Measurements from ENCODE around the gene C2orf15. TPM values are rescaled to one million over a fixed set of nuclear protein-coding genes. Genes with fewer than 3 reads are reported as not detected.
"Not testable (repeated sequence)": the region's sequence is repeated elsewhere in the genome, so short reads cannot be mapped to it uniquely, and the experiment has no call there.

The C2orf15 gene
- total RNA-seq, 1 experiment from 2014 or later: 0.27 TPM

GRCh38 chr2:99159594-99159993 is 18.1 kb downstream of the C2orf15 start:
- DNase-seq (ENCODE audit: extremely low read depth, low read depth): no peak

GRCh38 chr2:99166218-99166617 is 24.7 kb downstream of the C2orf15 start:
- DNase-seq (ENCODE audit: extremely low read depth, low read depth): no peak

GRCh38 chr2:99169534-99169933 is 28.0 kb downstream of the C2orf15 start:
- no peak for DNase-seq (ENCODE audit: extremely low read depth, low read depth)

- no peak for DNase-seq (ENCODE audit: extremely low read depth, low read depth)
Measured at GRCh38 chr2:99171377-99172140, 30.1 kb downstream of the C2orf15 start.

- peak; percentile 94 for DNase-seq (ENCODE audit: extremely low read depth, low read depth)
Measured at GRCh38 chr2:99180755-99181623, 39.5 kb downstream of the C2orf15 start, which contains the start of the genes MITD1 and MRPL30. Gene MITD1 (minus strand): TSS chr2:99181058. CDS start chr2:99180981, 77 bp downstream. Gene MRPL30 (plus strand): TSS chr2:99181184. CDS start chr2:99186204, 5,020 bp downstream.

GRCh38 chr2:99181624-99182000 is 40.1 kb downstream of the C2orf15 start:
- DNase-seq (ENCODE audit: extremely low read depth, low read depth): peak; percentile 11

- no peak for DNase-seq (ENCODE audit: extremely low read depth, low read depth)
Measured at GRCh38 chr2:99183025-99183424, 41.5 kb downstream of the C2orf15 start.

- no peak for DNase-seq (ENCODE audit: extremely low read depth, low read depth)
Measured at GRCh38 chr2:99184811-99185210, 43.3 kb downstream of the C2orf15 start.

- DNase-seq (ENCODE audit: extremely low read depth, low read depth): no peak
Measured at GRCh38 chr2:99187011-99187410, 45.5 kb downstream of the C2orf15 start.

- DNase-seq (ENCODE audit: extremely low read depth, low read depth): no peak
Measured at GRCh38 chr2:99188357-99188756, 46.9 kb downstream of the C2orf15 start.

GRCh38 chr2:99190548-99190947 is 49.0 kb downstream of the C2orf15 start:
- DNase-seq (ENCODE audit: extremely low read depth, low read depth): no peak

GRCh38 chr2:99192364-99192763 is 50.9 kb downstream of the C2orf15 start:
- DNase-seq (ENCODE audit: extremely low read depth, low read depth): not testable (repeated sequence)

- no peak for DNase-seq (ENCODE audit: extremely low read depth, low read depth)
Measured at GRCh38 chr2:99198103-99198841, 56.8 kb downstream of the C2orf15 start.

GRCh38 chr2:99200076-99200800 is 58.7 kb downstream of the C2orf15 start:
- DNase-seq (ENCODE audit: extremely low read depth, low read depth): no peak

Small RNAs within 50 kb of the gene (small RNA-seq; reads per million reads assigned to genes)
- 0 reads per million in 2 experiments for gene AC092587.1

Other genes starting within 250 kb of the C2orf15 start
- gene CRACDL, start 205.5 kb upstream of the C2orf15 start, total RNA-seq (2014; rRNA removed; shearing (Covaris generic)): 0.09 and 0.22 TPM in 2 replicates
- gene TSGA10, start 13.2 kb downstream of the C2orf15 start, total RNA-seq (2014; rRNA removed; shearing (Covaris generic)): 8.1 and 9.2 TPM in 2 replicates
- 18.6 and 20.6 TPM in 2 replicates for gene LIPT1, start 13.3 kb downstream of the C2orf15 start, total RNA-seq (2014; rRNA removed; shearing (Covaris generic))
- 45.7 and 47.8 TPM in 2 replicates for gene MITD1, start 39.4 kb downstream of the C2orf15 start, total RNA-seq (2014; rRNA removed; shearing (Covaris generic))
- gene MRPL30, start 39.5 kb downstream of the C2orf15 start, total RNA-seq (2014; rRNA removed; shearing (Covaris generic)): 115 and 119 TPM in 2 replicates
- gene LYG2, start 114.0 kb downstream of the C2orf15 start, total RNA-seq (2014; rRNA removed; shearing (Covaris generic)): not detected in 2 replicates
- 0.43 and 0.69 TPM in 2 replicates for gene LYG1, start 159.5 kb downstream of the C2orf15 start, total RNA-seq (2014; rRNA removed; shearing (Covaris generic))
- 63.1 and 66.5 TPM in 2 replicates for gene TXNDC9, start 194.6 kb downstream of the C2orf15 start, total RNA-seq (2014; rRNA removed; shearing (Covaris generic))
- gene EIF5B, start 195.7 kb downstream of the C2orf15 start, total RNA-seq (2014; rRNA removed; shearing (Covaris generic)): 17.2 and 26.2 TPM in 2 replicates

All from NCI-H460 (cell line).